HEK293 (cell line): ENCODE data around the gene AMER2.

Source experiments
- BCL6B ChIP-seq: fragments of 450-650 bp; formaldehyde crosslinking; IDR thresholded peaks from 2 replicates; pipeline ENCODE4 v1.5.1; 2017; ENCODE audit warnings: missing biosample characterization, missing genetic modification characterization
- MEIS1 ChIP-seq: sonication (generic); formaldehyde crosslinking; IDR thresholded peaks from 2 replicates; pipeline ENCODE4 v1.8.1; 2022; ENCODE audit warnings: missing genetic modification reagents, mild to moderate bottlenecking, borderline replicate concordance
- ZBTB49 ChIP-seq: fragments of 450-650 bp; formaldehyde crosslinking; IDR thresholded peaks from 2 replicates; pipeline ENCODE4 v1.5.1; 2016; ENCODE audit warnings: missing biosample characterization, missing genetic modification characterization, low read depth
- ZBTB7A ChIP-seq: fragments of 450-650 bp; formaldehyde crosslinking; IDR thresholded peaks from 2 replicates; pipeline ENCODE4 v1.5.1; 2016; ENCODE audit warnings: low read depth, missing biosample characterization, missing genetic modification characterization
- ZNF501 ChIP-seq: fragments of 450-650 bp; formaldehyde crosslinking; IDR thresholded peaks from 2 replicates; pipeline ENCODE4 v1.5.1; 2016; ENCODE audit warnings: missing biosample characterization, missing genetic modification characterization
- ZSCAN18 ChIP-seq: fragments of 450-650 bp; formaldehyde crosslinking; IDR thresholded peaks from 2 replicates; pipeline ENCODE4 v1.5.1; 2016; ENCODE audit warnings: missing biosample characterization, missing genetic modification characterization
- TF ChIP-seq, protein P1 (sequence below): fragments of 450-650 bp; formaldehyde crosslinking; IDR thresholded peaks from 2 replicates; pipeline ENCODE4 v1.5.1; 2016; ENCODE audit warnings: missing biosample characterization, missing genetic modification characterization

DNA sequence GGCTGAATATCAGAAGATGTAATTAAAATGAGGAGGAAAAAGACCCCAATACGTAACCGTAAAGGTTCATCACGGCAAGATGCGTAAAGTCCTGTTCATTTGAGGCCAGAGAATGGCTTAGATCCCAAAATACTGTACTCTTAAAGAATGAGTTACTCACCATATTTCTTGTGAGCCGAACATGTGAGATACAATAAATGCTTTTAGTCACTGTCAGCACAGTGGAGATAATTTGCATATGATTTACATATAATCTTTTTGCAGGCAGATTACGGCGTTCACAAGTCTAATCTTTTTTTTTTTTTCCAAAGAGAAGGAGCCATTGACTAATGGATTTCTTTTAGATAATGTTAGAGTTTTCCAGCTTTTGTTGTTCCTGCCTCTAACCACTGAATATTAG, 28.4 kb downstream of the AMER2 start:
- TF ChIP-seq MEIS1 (CRISPR knock-in tag) (no peak), ZBTB49 (tag by site-specific recombination) (no peak), ZNF501 (tag by site-specific recombination) (no peak), ZBTB7A (tag by site-specific recombination) (no peak), BCL6B (tag by site-specific recombination) (no peak), ZSCAN18 (tag by site-specific recombination) (no peak)
- TF ChIP-seq, protein P1, sequence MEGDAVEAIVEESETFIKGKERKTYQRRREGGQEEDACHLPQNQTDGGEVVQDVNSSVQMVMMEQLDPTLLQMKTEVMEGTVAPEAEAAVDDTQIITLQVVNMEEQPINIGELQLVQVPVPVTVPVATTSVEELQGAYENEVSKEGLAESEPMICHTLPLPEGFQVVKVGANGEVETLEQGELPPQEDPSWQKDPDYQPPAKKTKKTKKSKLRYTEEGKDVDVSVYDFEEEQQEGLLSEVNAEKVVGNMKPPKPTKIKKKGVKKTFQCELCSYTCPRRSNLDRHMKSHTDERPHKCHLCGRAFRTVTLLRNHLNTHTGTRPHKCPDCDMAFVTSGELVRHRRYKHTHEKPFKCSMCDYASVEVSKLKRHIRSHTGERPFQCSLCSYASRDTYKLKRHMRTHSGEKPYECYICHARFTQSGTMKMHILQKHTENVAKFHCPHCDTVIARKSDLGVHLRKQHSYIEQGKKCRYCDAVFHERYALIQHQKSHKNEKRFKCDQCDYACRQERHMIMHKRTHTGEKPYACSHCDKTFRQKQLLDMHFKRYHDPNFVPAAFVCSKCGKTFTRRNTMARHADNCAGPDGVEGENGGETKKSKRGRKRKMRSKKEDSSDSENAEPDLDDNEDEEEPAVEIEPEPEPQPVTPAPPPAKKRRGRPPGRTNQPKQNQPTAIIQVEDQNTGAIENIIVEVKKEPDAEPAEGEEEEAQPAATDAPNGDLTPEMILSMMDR = no peak
